ENCODE data around the gene POLR2E. TPM values are rescaled to one million over a fixed set of nuclear protein-coding genes. Genes with fewer than 3 reads are reported as not detected.

POLR2E gene
- total and polyA plus RNA-seq, 2 of the 13 experiments (the other 11 are each of a cell fraction or from before 2014, with no cell fraction given): 140 to 272 TPM

DNA sequence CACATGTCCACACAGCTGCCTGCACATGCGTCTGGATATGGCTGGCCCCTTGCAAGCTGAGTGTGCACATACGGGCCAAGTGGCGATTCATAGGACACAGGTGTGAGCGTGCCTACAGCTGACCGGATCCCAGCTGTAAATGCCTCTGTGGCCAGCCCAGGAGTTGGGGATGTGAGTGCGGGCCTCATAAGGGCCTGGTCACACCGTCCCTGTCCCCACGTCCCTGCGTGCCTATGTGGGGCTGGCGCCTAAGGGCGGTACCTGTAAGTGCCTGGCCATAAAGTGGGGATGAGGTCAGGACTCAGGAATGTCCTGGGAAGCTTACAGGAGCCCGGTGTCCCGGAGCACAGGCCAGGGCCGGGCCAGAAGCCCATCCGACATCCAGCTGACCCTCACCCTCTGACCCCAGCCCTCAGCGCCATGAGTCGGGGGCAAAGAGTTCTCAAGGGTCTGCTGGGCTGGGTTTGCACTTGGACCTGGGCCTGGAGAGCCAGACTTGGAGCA is 29.5 kb downstream of the POLR2E start (continued):
- TF ChIP-seq REST (IDR thresholded peaks at IDR 0.05; ENCODE audit: borderline replicate concordance in 1 of 2, low read depth in 1 of 2, low read length in 2 of 2): no peak
- peak; percentile 61; the same call in 1 of the 2 replicates for TF ChIP-seq JUN (CRISPR knock-in tag; IDR thresholded peaks at IDR 0.05)
- TF ChIP-seq IKZF5 (CRISPR knock-in tag; IDR thresholded peaks at IDR 0.05): peak; percentile 24; the same call in 1 of the 2 replicates
- TF ChIP-seq ZNF670 (CRISPR knock-in tag; IDR thresholded peaks at IDR 0.05; ENCODE audit: borderline replicate concordance): no peak
- TF ChIP-seq ZNF205 (CRISPR knock-in tag; IDR thresholded peaks at IDR 0.05): peak; percentile 30; the same call in 1 of the 2 replicates
